ENCODE measurements around the gene MUC13.

The MUC13 gene

GRCh38 chr3:124937049-124937448 lies 2.5 kb upstream of the MUC13 start:
- Histone ChIP-seq H3K27me3 (ENCODE audit: insufficient read depth, low read length, poor library complexity) (no peaks in the 10 kb centered on the region), H3K4me2 (ENCODE audit: insufficient read depth, low read length) (no peak overlapping the region), H2AFZ (ENCODE audit: low read depth, low read length) (no peak overlapping the region), H3K9me3 (ENCODE audit: insufficient read depth, low read length, severe bottlenecking) (no peaks in the 10 kb centered on the region), H4K20me1 (ENCODE audit: insufficient read depth, low read length) (no peaks in the 10 kb centered on the region), H3K27ac (ENCODE audit: low read length) (no peak overlapping the region), H3K4me1 (ENCODE audit: insufficient read depth, low read length) (no peaks in the 10 kb centered on the region), H3K4me3 (ENCODE audit: low read depth in 1 of 2, low read length in 2 of 2) (no peak overlapping the region), H3K36me3 (ENCODE audit: insufficient read depth, low read length) (no peaks in the 10 kb centered on the region), H3K9ac (ENCODE audit: low read depth, low read length) (no peak overlapping the region), H3K79me2 (ENCODE audit: insufficient read depth, low read length) (no peaks in the 10 kb centered on the region)
- no peak for ATAC-seq (ENCODE audit: insufficient read depth, low read depth)
- TF ChIP-seq EZH2 (IDR thresholded peaks at IDR 0.05; ENCODE audit: borderline replicate concordance, low read depth, low read length, severe bottlenecking) (no peak), CTCF (IDR thresholded peaks at IDR 0.05; ENCODE audit: borderline replicate concordance, extremely low read depth, low read length, poor library complexity, severe bottlenecking) (no peak)
- no peak for DNase-seq

GRCh38 chr3:124935794-124936542 lies 1.4 kb upstream of the MUC13 start:
- Histone ChIP-seq H4K20me1 (ENCODE audit: insufficient read depth, low read length) (no peaks in the 10 kb centered on the region), H3K4me3 (ENCODE audit: low read depth in 1 of 2, low read length in 2 of 2) (no peak overlapping the region), H3K79me2 (ENCODE audit: insufficient read depth, low read length) (no peaks in the 10 kb centered on the region), H2AFZ (ENCODE audit: low read depth, low read length) (no peak overlapping the region), H3K4me1 (ENCODE audit: insufficient read depth, low read length) (no peaks in the 10 kb centered on the region), H3K27ac (ENCODE audit: low read length) (no peak overlapping the region), H3K36me3 (ENCODE audit: insufficient read depth, low read length) (no peaks in the 10 kb centered on the region), H3K9me3 (ENCODE audit: insufficient read depth, low read length, severe bottlenecking) (no peaks in the 10 kb centered on the region), H3K4me2 (ENCODE audit: insufficient read depth, low read length) (no peak overlapping the region), H3K27me3 (ENCODE audit: insufficient read depth, low read length, poor library complexity) (no peaks in the 10 kb centered on the region), H3K9ac (ENCODE audit: low read depth, low read length) (no peak overlapping the region)
- ATAC-seq (ENCODE audit: insufficient read depth, low read depth) (no peak), DNase-seq (no peak)
- TF ChIP-seq CTCF (IDR thresholded peaks at IDR 0.05; ENCODE audit: borderline replicate concordance, extremely low read depth, low read length, poor library complexity, severe bottlenecking) (no peak), EZH2 (IDR thresholded peaks at IDR 0.05; ENCODE audit: borderline replicate concordance, low read depth, low read length, severe bottlenecking) (no peak)

- no peak overlapping the region for H3K27ac ChIP-seq (ENCODE audit: low read length)
- DNase-seq: no peak
These were observed 713 bp upstream of the MUC13 start for GRCh38 chr3:124935264-124935663.

More at GRCh38 chr3:124935264-124935663, 713 bp upstream of the MUC13 start:
- ATAC-seq (ENCODE audit: insufficient read depth, low read depth): no peak
- H3K9ac ChIP-seq (ENCODE audit: low read depth, low read length): no peak overlapping the region
- no peak overlapping the region for H3K4me3 ChIP-seq (ENCODE audit: low read depth in 1 of 2, low read length in 2 of 2)
- H4K20me1 ChIP-seq (ENCODE audit: insufficient read depth, low read length): no peaks in the 10 kb centered on the region
- no peaks in the 10 kb centered on the region for H3K79me2 ChIP-seq (ENCODE audit: insufficient read depth, low read length)
- H2AFZ ChIP-seq (ENCODE audit: low read depth, low read length): no peak overlapping the region
- no peaks in the 10 kb centered on the region for H3K4me1 ChIP-seq (ENCODE audit: insufficient read depth, low read length)
- H3K36me3 ChIP-seq (ENCODE audit: insufficient read depth, low read length): no peaks in the 10 kb centered on the region
- TF ChIP-seq EZH2 (IDR thresholded peaks at IDR 0.05; ENCODE audit: borderline replicate concordance, low read depth, low read length, severe bottlenecking) (no peak), CTCF (IDR thresholded peaks at IDR 0.05; ENCODE audit: borderline replicate concordance, extremely low read depth, low read length, poor library complexity, severe bottlenecking) (no peak)
- H3K9me3 ChIP-seq (ENCODE audit: insufficient read depth, low read length, severe bottlenecking): no peaks in the 10 kb centered on the region
- no peak overlapping the region for H3K4me2 ChIP-seq (ENCODE audit: insufficient read depth, low read length)
- peaks cover 3% of the 10 kb centered on the region for H3K27me3 ChIP-seq (ENCODE audit: insufficient read depth, low read length, poor library complexity)
